ENCODE results near the gene GPR3.

DNA sequence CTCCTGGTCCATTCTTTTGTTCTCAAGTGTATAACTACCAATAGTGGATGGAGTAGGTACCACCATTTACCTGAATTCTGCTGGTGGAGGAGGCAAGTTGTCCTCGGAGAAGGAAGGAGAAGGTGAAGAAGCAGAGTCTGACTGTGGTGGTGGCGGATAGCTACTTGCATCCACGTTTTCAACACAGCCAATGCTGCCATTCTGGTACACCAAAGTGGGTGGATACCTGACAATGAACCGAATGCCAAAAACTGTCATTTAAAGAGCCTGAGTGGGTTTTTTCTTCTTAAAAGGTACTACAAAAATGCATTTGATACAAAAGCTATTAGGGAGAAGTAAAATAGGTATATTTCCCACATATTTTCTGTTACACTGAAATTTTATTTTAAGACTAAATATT, 20.1 kb downstream of the GPR3 start:
- TF ChIP-seq SRF (IDR thresholded peaks at IDR 0.05; ENCODE audit: low read depth, low read length): no peak
- TF ChIP-seq YY1 (IDR thresholded peaks at IDR 0.05; ENCODE audit: low read depth, low read length): no peak
- TF ChIP-seq POLR2A (IDR thresholded peaks at IDR 0.05; ENCODE audit: control extremely low read depth in 1 of 2, low read depth in 2 of 2, low read length in 2 of 2): no peak
- TF ChIP-seq ZNF274 (IDR thresholded peaks at IDR 0.05; ENCODE audit: borderline replicate concordance, extremely low read depth, low read length): no peak
- no peak for TF ChIP-seq MAFK (IDR thresholded peaks at IDR 0.05; ENCODE audit: low read depth, low read length)
- TF ChIP-seq MAX (IDR thresholded peaks at IDR 0.05): no peak
- TF ChIP-seq EGR1 (IDR thresholded peaks at IDR 0.05; ENCODE audit: borderline replicate concordance, low read depth, low read length): no peak
- no peak for TF ChIP-seq GABPA (IDR thresholded peaks at IDR 0.05; ENCODE audit: borderline replicate concordance, insufficient read depth, low read length)
- no peak for TF ChIP-seq RAD21 (IDR thresholded peaks at IDR 0.05 in 1 of 2, conservative IDR thresholded peaks at IDR 0.05 in 1 of 2; ENCODE audit: low read depth in 2 of 2, low read length in 2 of 2)

All from H1 (cell line).